ENCODE measurements around the gene WNT9A. TPM values are rescaled to one million over a fixed set of nuclear protein-coding genes. Genes with fewer than 3 reads are reported as not detected.

WNT9A gene
- total RNA-seq, 3 donors from 2014 or later (not counting 1 experiment from before 2014, with no cell fraction given): not detected

- H3K27ac Mint-ChIP-seq: no peak overlapping the region
- no peak for TF ChIP-seq CTCF (IDR thresholded peaks at IDR 0.05)
- no peaks in the 10 kb centered on the region for H3K9me3 Mint-ChIP-seq
- no peak overlapping the region for H3K4me3 ChIP-seq (ENCODE audit: low read length)
- DNase-seq (peak in 1 of 2 donors; percentile 12), ATAC-seq (no peak)
- intact Hi-C loops (cut with micrococcal nuclease): no loop called here
- no peaks in the 10 kb centered on the region for H3K36me3 Mint-ChIP-seq
- H3K27ac ChIP-seq (ENCODE audit: low read length): no peak overlapping the region
- H3K4me1 ChIP-seq (ENCODE audit: control insufficient read depth, insufficient read depth, low read length): peaks cover 16% of the 10 kb centered on the region
- no peaks in the 10 kb centered on the region for H3K36me3 ChIP-seq (ENCODE audit: control insufficient read depth, insufficient read depth, low read length)
- peaks cover 22 to 39% of the 10 kb centered on the region in 2 donors for H3K27me3 Mint-ChIP-seq (ENCODE audit: low read depth in 2 of 2)
- H3K9me3 ChIP-seq (ENCODE audit: control insufficient read depth, insufficient read depth, low read length): no peaks in the 10 kb centered on the region
- H3K4me3 Mint-ChIP-seq: no peak overlapping the region
- peaks cover 26% of the 10 kb centered on the region for H3K27me3 ChIP-seq (ENCODE audit: control insufficient read depth, insufficient read depth, low read length)
- WGBS (ENCODE audit: insufficient coverage): 88% methylated on average over 24 of the region's 24 CpGs
- H3K4me1 Mint-ChIP-seq: peaks cover 8 to 16% of the 10 kb centered on the region in 2 donors
Measured at GRCh38 chr1:227944090-227944930, 3.4 kb downstream of the WNT9A start.

GRCh38 chr1:227943381-227944089 is 4.2 kb downstream of the WNT9A start:
- intact Hi-C loops (cut with micrococcal nuclease): no loop called here
- peaks cover 18% of the 10 kb centered on the region for H3K27me3 ChIP-seq (ENCODE audit: control insufficient read depth, insufficient read depth, low read length)
- Mint-ChIP-seq H3K27me3 (ENCODE audit: low read depth in 2 of 2) (peaks cover 16 to 33% of the 10 kb centered on the region in 2 donors), H3K4me3 (no peak overlapping the region), H3K4me1 (peaks cover 8 to 16% of the 10 kb centered on the region in 2 donors), H3K36me3 (no peaks in the 10 kb centered on the region), H3K9me3 (no peaks in the 10 kb centered on the region), H3K27ac (no peak overlapping the region)
- peaks cover 15% of the 10 kb centered on the region for H3K4me1 ChIP-seq (ENCODE audit: control insufficient read depth, insufficient read depth, low read length)
- no peaks in the 10 kb centered on the region for H3K36me3 ChIP-seq (ENCODE audit: control insufficient read depth, insufficient read depth, low read length)
- H3K9me3 ChIP-seq (ENCODE audit: control insufficient read depth, insufficient read depth, low read length): no peaks in the 10 kb centered on the region
- TF ChIP-seq CTCF (IDR thresholded peaks at IDR 0.05): no peak
- H3K27ac ChIP-seq (ENCODE audit: low read length): no peak overlapping the region
- no peak for ATAC-seq
- H3K4me3 ChIP-seq (ENCODE audit: low read length): no peak overlapping the region
- DNase-seq: no peak
- WGBS (ENCODE audit: insufficient coverage): 90% methylated on average over 12 of the region's 12 CpGs

GRCh38 chr1:227942716-227943261 is 4.9 kb downstream of the WNT9A start:
- Histone ChIP-seq H3K27ac (ENCODE audit: low read length) (no peak overlapping the region), H3K9me3 (ENCODE audit: control insufficient read depth, insufficient read depth, low read length) (no peaks in the 10 kb centered on the region), H3K4me1 (ENCODE audit: control insufficient read depth, insufficient read depth, low read length) (peaks cover 12% of the 10 kb centered on the region), H3K27me3 (ENCODE audit: control insufficient read depth, insufficient read depth, low read length) (peaks cover 15% of the 10 kb centered on the region), H3K36me3 (ENCODE audit: control insufficient read depth, insufficient read depth, low read length) (no peaks in the 10 kb centered on the region), H3K4me3 (ENCODE audit: low read length) (no peak overlapping the region)
- Mint-ChIP-seq H3K27me3 (ENCODE audit: low read depth in 2 of 2) (peaks cover 14 to 38% of the 10 kb centered on the region in 2 donors), H3K4me3 (no peak overlapping the region), H3K36me3 (no peaks in the 10 kb centered on the region), H3K27ac (no peak overlapping the region), H3K9me3 (no peaks in the 10 kb centered on the region), H3K4me1 (peaks cover 8 to 16% of the 10 kb centered on the region in 2 donors)
- intact Hi-C loops (cut with micrococcal nuclease): no loop called here
- no peak for TF ChIP-seq CTCF (IDR thresholded peaks at IDR 0.05)
- peak in 1 of 2 donors; percentile 11 for DNase-seq
- WGBS (ENCODE audit: insufficient coverage): 88% methylated on average over 8 of the region's 8 CpGs
- ATAC-seq: no peak

All from natural killer cell (primary cell).